SU-DHL-6 (cell line): ENCODE measurements around the gene RNF38.

Experiments
- H2AFZ ChIP-seq: fragments of 200-600 bp; sonication (generic); 2 replicates; pipeline ENCODE4 v1.6.1; 2014; ENCODE audit warnings: low read depth, mild to moderate bottlenecking, moderate library complexity, mixed read lengths, antibody characterized with exemption, low read length; ENCODE audit not compliant: severe bottlenecking
- H3F3A ChIP-seq: fragments of 200-600 bp; shearing (Covaris generic); 2 replicates; pipeline ENCODE4 v1.6.0; 2016; ENCODE audit warnings: antibody characterized with exemption, mild to moderate bottlenecking; ENCODE audit not compliant: insufficient read depth
- H3K27ac ChIP-seq: fragments of 200-600 bp; sonication (generic); 2 replicates; pipeline ENCODE4 v1.5.1; 2016; ENCODE audit warnings: low read depth, mild to moderate bottlenecking, low read length, moderate library complexity, mixed read lengths
- H3K27me3 ChIP-seq: fragments of 200-600 bp; sonication (generic), shearing (Covaris generic); 2 replicates; pipeline ENCODE4 v1.6.0; 2014; ENCODE audit warnings: mild to moderate bottlenecking, low read length
- H3K36me3 ChIP-seq: fragments of 200-600 bp; sonication (generic); 2 replicates; pipeline ENCODE4 v1.6.1; 2014; ENCODE audit warnings: mild to moderate bottlenecking, low read length, mixed read lengths
- H3K4me2 ChIP-seq: fragments of 300-600, 200-600 bp; shearing (Covaris generic), sonication (generic); 2 replicates; pipeline ENCODE4 v1.6.0; 2014; ENCODE audit warnings: low read length, low read depth, mild to moderate bottlenecking; ENCODE audit not compliant: poor library complexity, severe bottlenecking
- H3K4me3 ChIP-seq: fragments of 200-600 bp; sonication (generic); 2 replicates; pipeline ENCODE4 v1.5.1; 2014; ENCODE audit warnings: antibody characterized with exemption, low read length, mild to moderate bottlenecking, mixed read lengths; ENCODE audit not compliant: insufficient read depth, poor library complexity, severe bottlenecking
- H3K79me2 ChIP-seq: fragments of 200-600 bp; sonication (generic); 2 replicates; pipeline ENCODE4 v1.6.1; 2014; ENCODE audit warnings: mild to moderate bottlenecking, low read length, moderate library complexity; ENCODE audit not compliant: insufficient read depth
- H3K9ac ChIP-seq: fragments of 200-600 bp; sonication (generic); 2 replicates; pipeline ENCODE4 v1.7.0; 2014; ENCODE audit warnings: mild to moderate bottlenecking, low read length
- H3K9me2 ChIP-seq: fragments of 200-600 bp; sonication (generic); replicated peaks from 2 replicates; pipeline ENCODE4 v1.6.1; 2014; ENCODE audit warnings: low read length; ENCODE audit not compliant: insufficient read depth
- H3K9me3 ChIP-seq: fragments of 200-600 bp; sonication (generic); 2 replicates; pipeline ENCODE4 v1.6.1; 2014; ENCODE audit warnings: low read length, mixed read lengths; ENCODE audit not compliant: insufficient read depth
- H4K20me1 ChIP-seq: fragments of 200-600 bp; sonication (generic); 2 replicates; pipeline ENCODE4 v1.6.1; 2014; ENCODE audit warnings: low read depth, mild to moderate bottlenecking, antibody characterized with exemption, low read length, moderate library complexity, mixed read lengths
- CTCF ChIP-seq: fragments of 200-600 bp; sonication (generic); IDR thresholded peaks from one replicate; pipeline ENCODE4 v1.5.1; 2017; ENCODE audit warnings: antibody characterized with exemption, mild to moderate bottlenecking, low read length, moderate library complexity; ENCODE audit not compliant: insufficient read depth, poor library complexity, severe bottlenecking
- EZH2phosphoT487 ChIP-seq: fragments of 200-600 bp; sonication (generic), shearing (Covaris generic); conservative IDR thresholded peaks from 2 replicates; pipeline ENCODE4 v1.6.1; 2018; ENCODE audit warnings: mild to moderate bottlenecking, antibody characterized with exemption, low read length, moderate library complexity, mixed read lengths

Gene RNF38

GRCh38 chr9:36319806-36320205, 80.3 kb downstream of the RNF38 start:
- Histone ChIP-seq H3K36me3 (no peaks in the 10 kb centered on the region), H3K9me2 (no peaks in the 10 kb centered on the region), H4K20me1 (no peaks in the 10 kb centered on the region), H2AFZ (no peak overlapping the region), H3K4me2 (no peak overlapping the region), H3K27me3 (no peaks in the 10 kb centered on the region), H3K79me2 (no peaks in the 10 kb centered on the region), H3K27ac (no peak overlapping the region), H3K4me3 (no peak overlapping the region), H3K9ac (no peak overlapping the region), H3F3A (no peaks in the 10 kb centered on the region), H3K9me3 (no peaks in the 10 kb centered on the region)
- TF ChIP-seq EZH2phosphoT487 = no peak
- TF ChIP-seq CTCF = no peak

GRCh38 chr9:36319183-36319582, 80.9 kb downstream of the RNF38 start:
- Histone ChIP-seq H2AFZ (no peak overlapping the region), H3F3A (no peaks in the 10 kb centered on the region), H3K36me3 (no peaks in the 10 kb centered on the region), H4K20me1 (no peaks in the 10 kb centered on the region), H3K27me3 (no peaks in the 10 kb centered on the region), H3K4me3 (no peak overlapping the region), H3K9ac (no peak overlapping the region), H3K9me2 (no peaks in the 10 kb centered on the region), H3K79me2 (no peaks in the 10 kb centered on the region), H3K27ac (no peak overlapping the region), H3K9me3 (no peaks in the 10 kb centered on the region), H3K4me2 (no peak overlapping the region)
- TF ChIP-seq CTCF = no peak
- TF ChIP-seq EZH2phosphoT487 = no peak

- Histone ChIP-seq H3K27ac (no peak overlapping the region), H3K9ac (no peak overlapping the region), H3K27me3 (no peaks in the 10 kb centered on the region), H3K36me3 (no peaks in the 10 kb centered on the region), H2AFZ (no peak overlapping the region), H4K20me1 (no peaks in the 10 kb centered on the region), H3K9me3 (no peaks in the 10 kb centered on the region), H3K4me3 (no peak overlapping the region), H3F3A (no peaks in the 10 kb centered on the region), H3K79me2 (no peaks in the 10 kb centered on the region), H3K9me2 (no peaks in the 10 kb centered on the region), H3K4me2 (no peak overlapping the region)
- TF ChIP-seq CTCF (no peak), EZH2phosphoT487 (no peak)
These were observed 81.8 kb downstream of the RNF38 start for GRCh38 chr9:36318212-36318802.

GRCh38 chr9:36317766-36318165, 82.3 kb downstream of the RNF38 start:
- Histone ChIP-seq H3K27me3 (no peaks in the 10 kb centered on the region), H3K9me2 (no peaks in the 10 kb centered on the region), H3K4me2 (no peak overlapping the region), H3F3A (no peaks in the 10 kb centered on the region), H4K20me1 (no peaks in the 10 kb centered on the region), H3K9ac (no peak overlapping the region), H2AFZ (no peak overlapping the region), H3K9me3 (no peaks in the 10 kb centered on the region), H3K79me2 (no peaks in the 10 kb centered on the region), H3K4me3 (no peak overlapping the region), H3K36me3 (no peaks in the 10 kb centered on the region), H3K27ac (no peak overlapping the region)
- TF ChIP-seq EZH2phosphoT487 = no peak
- no peak for TF ChIP-seq CTCF
